ENCODE measurements around the gene STPG3.

The STPG3 gene

DNA sequence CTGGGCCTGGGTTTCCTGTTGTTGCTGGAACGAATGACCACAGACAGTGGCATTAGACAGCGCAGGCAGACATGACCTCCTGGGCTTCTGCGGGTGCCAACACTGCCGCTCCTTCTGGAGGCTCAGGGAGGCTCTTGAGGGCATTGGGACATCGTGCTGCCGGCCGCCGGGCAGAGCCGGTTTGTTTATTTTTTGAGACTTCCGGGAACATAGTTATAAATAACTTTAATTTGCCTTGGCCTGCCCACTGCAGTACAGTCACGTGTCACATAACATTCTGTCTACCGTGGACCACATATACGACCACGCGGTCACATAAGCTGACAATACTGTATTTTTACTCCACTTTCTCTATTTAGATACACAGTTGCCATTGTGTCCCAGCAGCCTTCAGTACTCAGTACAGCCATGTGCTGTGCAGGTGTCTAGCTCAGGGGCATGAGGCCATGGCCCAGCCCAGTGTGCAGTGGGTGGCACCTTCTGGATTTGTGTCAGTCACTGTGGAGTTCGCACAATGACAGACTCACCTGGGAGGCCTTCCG, 18.2 kb downstream of the STPG3 start:
- DNase-seq (ENCODE audit: low read depth, low spot score), result no peak
- WGBS (ENCODE audit: insufficient coverage, insufficient read length), result no CpG with 5 or more reads among the region's 17 CpGs
- Histone ChIP-seq H3K9me3 (ENCODE audit: control insufficient read depth, insufficient read depth, low read length) (no peaks in the 10 kb centered on the region), H3K27ac (ENCODE audit: low read length) (no peak overlapping the region), H3K36me3 (ENCODE audit: control insufficient read depth, insufficient read depth, low read length) (peaks cover 35% of the 10 kb centered on the region), H3K27me3 (ENCODE audit: control insufficient read depth, insufficient read depth, low read length) (no peaks in the 10 kb centered on the region), H3K4me3 (ENCODE audit: low read length) (no peak overlapping the region), H3K4me1 (ENCODE audit: control insufficient read depth, insufficient read depth, low read length) (no peaks in the 10 kb centered on the region; the same call in 1 of the 2 replicates)

DNA sequence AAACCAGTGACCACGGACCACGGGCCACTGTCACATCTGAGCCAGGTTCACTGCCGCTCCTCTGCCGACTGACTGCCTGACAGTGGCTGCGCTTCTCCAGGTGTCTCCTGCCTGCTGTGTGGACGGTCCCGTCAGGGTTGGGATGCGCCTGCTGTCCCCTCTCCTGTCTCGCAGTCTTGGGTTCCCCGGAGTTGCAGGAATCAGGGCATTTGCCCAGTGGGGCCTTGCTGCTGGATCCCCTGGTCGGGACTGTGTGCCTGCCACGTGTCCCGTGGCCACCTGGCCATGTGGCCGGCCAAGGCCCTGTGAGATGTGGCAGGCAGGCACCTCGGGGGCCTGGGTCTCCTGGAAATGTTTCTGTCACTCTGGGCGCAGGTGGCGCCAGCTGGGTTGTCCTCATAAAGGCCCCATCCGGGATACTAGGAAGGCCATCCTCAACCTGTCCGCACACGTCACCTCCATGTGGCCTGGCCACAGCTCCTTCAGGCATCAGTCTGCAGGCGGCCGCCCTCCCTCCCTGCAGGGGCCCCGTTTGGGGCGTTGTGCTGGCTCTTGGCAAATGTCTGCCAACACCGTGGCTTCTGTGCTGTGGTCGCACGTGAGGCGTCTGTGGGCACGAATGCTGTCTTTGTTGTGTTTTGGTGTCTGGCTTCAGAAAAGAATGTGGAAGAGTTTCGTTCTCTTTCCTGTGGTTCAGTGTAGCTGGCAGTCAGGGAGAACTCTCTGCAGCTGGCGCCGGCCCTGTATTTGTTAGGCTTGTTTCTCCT, 20.0 kb downstream of the STPG3 start:
- DNase-seq (ENCODE audit: low read depth, low spot score), result no peak
- H3K4me3 ChIP-seq (ENCODE audit: low read length), result no peak overlapping the region
- peaks cover 30% of the 10 kb centered on the region for H3K36me3 ChIP-seq (ENCODE audit: control insufficient read depth, insufficient read depth, low read length)
- no peaks in the 10 kb centered on the region; the same call in 1 of the 2 replicates for H3K4me1 ChIP-seq (ENCODE audit: control insufficient read depth, insufficient read depth, low read length)
- no peak overlapping the region for H3K27ac ChIP-seq (ENCODE audit: low read length)
- H3K27me3 ChIP-seq (ENCODE audit: control insufficient read depth, insufficient read depth, low read length), result no peaks in the 10 kb centered on the region
- no peaks in the 10 kb centered on the region for H3K9me3 ChIP-seq (ENCODE audit: control insufficient read depth, insufficient read depth, low read length)
- WGBS (ENCODE audit: insufficient coverage, insufficient read length), result no CpG with 5 or more reads among the region's 32 CpGs

DNA sequence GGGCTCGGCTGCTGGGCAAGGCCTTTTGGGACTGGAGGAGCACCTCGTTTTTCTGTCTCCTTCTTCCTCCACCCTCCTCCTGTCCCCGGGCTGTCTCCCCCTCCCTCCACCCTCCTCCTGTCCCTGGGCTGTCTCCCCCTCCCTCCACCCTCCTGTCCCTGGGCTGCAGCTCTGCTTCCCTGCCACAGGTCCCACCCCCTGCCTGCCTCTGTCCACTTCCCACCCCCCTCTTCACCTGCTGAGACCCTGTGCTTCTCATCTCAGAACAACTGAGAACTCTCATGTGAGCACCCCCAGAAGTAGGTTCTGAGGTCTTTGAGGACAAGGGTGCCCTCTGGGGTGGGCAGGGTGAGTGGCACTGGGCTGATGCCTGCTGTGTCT, 20.6 kb downstream of the STPG3 start:
- Histone ChIP-seq H3K36me3 (ENCODE audit: control insufficient read depth, insufficient read depth, low read length) (peaks cover 28% of the 10 kb centered on the region), H3K27ac (ENCODE audit: low read length) (no peak overlapping the region), H3K4me1 (ENCODE audit: control insufficient read depth, insufficient read depth, low read length) (no peaks in the 10 kb centered on the region; the same call in 1 of the 2 replicates), H3K27me3 (ENCODE audit: control insufficient read depth, insufficient read depth, low read length) (no peaks in the 10 kb centered on the region), H3K9me3 (ENCODE audit: control insufficient read depth, insufficient read depth, low read length) (no peaks in the 10 kb centered on the region), H3K4me3 (ENCODE audit: low read length) (no peak overlapping the region)
- no peak for DNase-seq (ENCODE audit: low read depth, low spot score)
- WGBS (ENCODE audit: insufficient coverage, insufficient read length), result no CpG with 5 or more reads among the region's 3 CpGs

DNA sequence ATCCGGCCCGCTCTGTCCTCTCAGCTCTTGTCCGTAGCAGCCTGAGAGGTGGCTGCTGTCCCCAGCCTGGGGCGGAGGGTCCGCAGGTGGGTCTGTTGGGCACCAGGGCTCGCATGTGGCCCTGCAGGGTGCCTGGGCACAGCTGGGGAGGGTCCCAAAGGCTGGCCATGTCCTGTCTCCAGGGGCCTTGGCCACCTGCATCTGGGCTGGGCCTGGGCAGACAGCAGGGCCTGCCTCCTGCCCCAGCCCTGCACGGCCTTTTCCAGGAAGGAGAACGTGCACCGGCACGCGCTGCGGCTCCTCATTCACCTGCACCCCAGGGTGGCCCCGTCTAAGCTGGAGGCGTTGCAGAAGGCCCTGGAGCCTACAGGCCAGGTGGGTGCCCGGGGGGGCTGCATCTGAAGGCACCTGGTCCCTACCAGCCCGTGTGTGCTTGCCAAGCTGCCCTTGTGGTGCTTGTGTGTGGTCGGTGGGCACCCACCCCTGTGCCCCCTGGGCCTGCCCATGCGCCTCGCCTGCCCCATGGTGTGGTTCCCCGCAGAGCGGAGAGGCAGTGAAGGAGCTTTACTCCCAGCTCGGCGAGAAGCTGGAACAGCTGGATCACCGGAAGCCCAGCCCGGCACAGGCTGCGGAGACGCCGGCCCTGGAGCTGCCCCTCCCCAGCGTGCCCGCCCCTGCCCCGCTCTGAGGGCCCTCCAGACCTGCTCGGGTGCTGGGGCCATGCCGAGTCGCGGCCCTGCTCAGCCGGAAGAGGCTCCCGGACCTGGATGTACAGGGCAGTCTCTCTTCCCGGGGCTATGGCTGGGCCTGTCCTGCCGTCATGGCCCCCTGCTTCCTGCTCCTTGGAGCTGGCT, 21.4 kb downstream of the STPG3 start:
- no peaks in the 10 kb centered on the region for H3K9me3 ChIP-seq (ENCODE audit: control insufficient read depth, insufficient read depth, low read length)
- H3K4me1 ChIP-seq (ENCODE audit: control insufficient read depth, insufficient read depth, low read length), result no peaks in the 10 kb centered on the region; the same call in 1 of the 2 replicates
- H3K27me3 ChIP-seq (ENCODE audit: control insufficient read depth, insufficient read depth, low read length), result no peaks in the 10 kb centered on the region
- H3K36me3 ChIP-seq (ENCODE audit: control insufficient read depth, insufficient read depth, low read length), result peaks cover 21% of the 10 kb centered on the region
- no peak overlapping the region for H3K4me3 ChIP-seq (ENCODE audit: low read length)
- DNase-seq (ENCODE audit: low read depth, low spot score), result no peak
- no CpG with 5 or more reads among the region's 39 CpGs for WGBS (ENCODE audit: insufficient coverage, insufficient read length)
- no peak overlapping the region for H3K27ac ChIP-seq (ENCODE audit: low read length)

GRCh38 chr9:137273095-137273490, 22.0 kb downstream of the STPG3 start:
- no peaks in the 10 kb centered on the region for H3K27me3 ChIP-seq (ENCODE audit: control insufficient read depth, insufficient read depth, low read length)
- H3K36me3 ChIP-seq (ENCODE audit: control insufficient read depth, insufficient read depth, low read length), result peaks cover 21% of the 10 kb centered on the region
- H3K9me3 ChIP-seq (ENCODE audit: control insufficient read depth, insufficient read depth, low read length), result no peaks in the 10 kb centered on the region
- H3K4me3 ChIP-seq (ENCODE audit: low read length), result no peak overlapping the region
- DNase-seq (ENCODE audit: low read depth, low spot score), result no peak
- H3K27ac ChIP-seq (ENCODE audit: low read length), result no peak overlapping the region
- whole genome bisulfite sequencing (ENCODE audit: insufficient coverage, insufficient read length), result no CpG with 5 or more reads among the region's 13 CpGs
- no peaks in the 10 kb centered on the region; the same call in 1 of the 2 replicates for H3K4me1 ChIP-seq (ENCODE audit: control insufficient read depth, insufficient read depth, low read length)

GRCh38 chr9:137273611-137274320, 22.7 kb downstream of the STPG3 start:
- Histone ChIP-seq H3K27me3 (ENCODE audit: control insufficient read depth, insufficient read depth, low read length) (no peaks in the 10 kb centered on the region), H3K9me3 (ENCODE audit: control insufficient read depth, insufficient read depth, low read length) (no peaks in the 10 kb centered on the region), H3K4me3 (ENCODE audit: low read length) (no peak overlapping the region), H3K27ac (ENCODE audit: low read length) (no peak overlapping the region), H3K36me3 (ENCODE audit: control insufficient read depth, insufficient read depth, low read length) (peaks cover 22% of the 10 kb centered on the region), H3K4me1 (ENCODE audit: control insufficient read depth, insufficient read depth, low read length) (no peaks in the 10 kb centered on the region; the same call in 1 of the 2 replicates)
- no peak for DNase-seq (ENCODE audit: low read depth, low spot score)
- WGBS (ENCODE audit: insufficient coverage, insufficient read length), result no CpG with 5 or more reads among the region's 15 CpGs

DNA sequence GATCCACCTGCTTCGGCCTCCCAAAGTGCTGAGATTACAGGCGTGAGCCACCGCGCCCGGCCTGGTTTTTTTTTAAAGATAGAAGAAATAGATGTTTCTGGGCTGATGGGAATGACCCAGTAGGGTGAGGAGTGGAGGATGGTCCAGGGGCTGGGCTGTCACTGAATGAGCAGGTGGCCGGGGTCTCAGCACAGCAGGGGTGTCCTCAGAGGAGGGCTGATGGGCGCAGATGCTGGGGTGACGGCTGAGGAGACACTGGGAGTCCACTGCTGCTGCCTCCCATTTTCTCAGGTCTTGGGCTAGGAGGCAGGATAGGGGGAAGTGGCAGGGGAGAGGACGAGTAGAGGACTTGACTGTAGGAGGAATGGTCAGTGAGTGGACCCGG, 24.1 kb downstream of the STPG3 start:
- no peaks in the 10 kb centered on the region for H3K9me3 ChIP-seq (ENCODE audit: control insufficient read depth, insufficient read depth, low read length)
- H3K4me3 ChIP-seq (ENCODE audit: low read length), result no peak overlapping the region
- H3K4me1 ChIP-seq (ENCODE audit: control insufficient read depth, insufficient read depth, low read length), result no peaks in the 10 kb centered on the region; the same call in 1 of the 2 replicates
- no peak overlapping the region for H3K27ac ChIP-seq (ENCODE audit: low read length)
- WGBS (ENCODE audit: insufficient coverage, insufficient read length), result no CpG with 5 or more reads among the region's 10 CpGs
- no peaks in the 10 kb centered on the region for H3K27me3 ChIP-seq (ENCODE audit: control insufficient read depth, insufficient read depth, low read length)
- peaks cover 24% of the 10 kb centered on the region; the same call in 1 of the 2 replicates for H3K36me3 ChIP-seq (ENCODE audit: control insufficient read depth, insufficient read depth, low read length)
- no peak for DNase-seq (ENCODE audit: low read depth, low spot score)

DNA sequence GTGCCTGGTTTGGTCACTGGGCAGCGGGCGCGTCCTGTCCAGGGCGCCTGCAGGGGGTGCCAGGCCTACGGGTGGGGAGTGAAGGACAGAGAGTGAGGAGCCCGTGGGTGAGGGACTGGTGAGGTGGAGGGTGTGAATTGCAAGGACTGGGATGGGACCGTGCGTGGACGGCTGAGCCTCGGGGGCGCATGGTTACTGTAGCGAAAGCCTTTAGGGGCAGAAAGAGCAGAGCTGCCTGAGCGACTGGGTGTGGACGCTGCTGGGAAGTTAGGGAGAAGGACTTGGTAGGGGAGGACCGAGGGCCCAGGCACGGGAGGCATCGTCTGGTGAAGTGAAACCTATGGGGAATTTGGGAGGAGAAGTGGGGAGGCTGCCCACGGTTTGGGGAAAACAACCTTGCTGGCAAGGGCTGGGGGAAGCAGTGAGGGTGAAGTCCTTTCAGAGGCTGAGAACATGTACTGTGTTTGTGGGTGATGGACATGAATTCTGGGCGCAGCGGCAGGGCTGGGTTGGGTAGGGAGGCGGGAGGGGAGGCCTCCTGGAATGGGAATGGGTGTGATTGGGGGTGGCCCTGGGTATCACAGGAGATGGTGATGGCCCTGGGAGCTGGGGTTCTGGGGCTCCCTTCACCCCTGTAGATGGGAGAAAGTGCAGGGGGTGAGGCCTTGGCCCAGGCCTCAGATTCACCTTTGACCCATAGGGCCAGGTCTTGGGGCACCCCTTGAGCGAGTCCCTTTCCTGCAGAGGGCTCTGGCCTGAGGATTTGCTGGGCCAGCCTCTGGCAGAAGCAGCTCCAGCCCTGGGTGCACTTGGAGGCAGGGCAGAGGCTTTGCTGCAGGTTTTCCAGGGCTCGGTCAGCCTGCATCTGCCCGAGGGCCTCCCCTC, 24.7 kb downstream of the STPG3 start:
- Histone ChIP-seq H3K4me1 (ENCODE audit: control insufficient read depth, insufficient read depth, low read length) (peaks cover 3% of the 10 kb centered on the region; the same call in 1 of the 2 replicates), H3K9me3 (ENCODE audit: control insufficient read depth, insufficient read depth, low read length) (no peaks in the 10 kb centered on the region), H3K4me3 (ENCODE audit: low read length) (no peak overlapping the region), H3K36me3 (ENCODE audit: control insufficient read depth, insufficient read depth, low read length) (peaks cover 21% of the 10 kb centered on the region; the same call in 1 of the 2 replicates), H3K27me3 (ENCODE audit: control insufficient read depth, insufficient read depth, low read length) (no peaks in the 10 kb centered on the region), H3K27ac (ENCODE audit: low read length) (no peak overlapping the region)
- DNase-seq (ENCODE audit: low read depth, low spot score), result no peak
- WGBS (ENCODE audit: insufficient coverage, insufficient read length), result no CpG with 5 or more reads among the region's 24 CpGs

- DNase-seq (ENCODE audit: low read depth, low spot score), result no peak
- Histone ChIP-seq H3K4me1 (ENCODE audit: control insufficient read depth, insufficient read depth, low read length) (peaks cover 3% of the 10 kb centered on the region; the same call in 1 of the 2 replicates), H3K27me3 (ENCODE audit: control insufficient read depth, insufficient read depth, low read length) (no peaks in the 10 kb centered on the region), H3K36me3 (ENCODE audit: control insufficient read depth, insufficient read depth, low read length) (peaks cover 19% of the 10 kb centered on the region; the same call in 1 of the 2 replicates), H3K9me3 (ENCODE audit: control insufficient read depth, insufficient read depth, low read length) (no peaks in the 10 kb centered on the region), H3K4me3 (ENCODE audit: low read length) (no peak overlapping the region), H3K27ac (ENCODE audit: low read length) (no peak overlapping the region)
- WGBS (ENCODE audit: insufficient coverage, insufficient read length), result no CpG with 5 or more reads among the region's 30 CpGs
Measured at GRCh38 chr9:137276473-137277328, 25.6 kb downstream of the STPG3 start.

All from iPS DF 6.9 (cell line).